Activated naive CD4-positive, alpha-beta T cell treated with anti-CD3 and anti-CD28 coated beads, Interleukin-2, amount 50 U/mL, for 72 hours (primary cell): ENCODE measurements around the gene SLF2. TPM values are rescaled to one million over a fixed set of nuclear protein-coding genes. Genes with fewer than 3 reads are reported as not detected.
"Not testable (repeated sequence)": the region's sequence is repeated elsewhere in the genome, so short reads cannot be mapped to it uniquely, and the experiment has no call there.

Experiments
- ATAC-seq, 2 donors: fragments of 150-1000 bp; cut with Tn5 transposase; 2 replicates each; pipeline ENCODE4 v1.10.0; 2021; ENCODE audit warnings: mild to moderate bottlenecking in 2 of 2, moderate library complexity in 2 of 2
- DNase-seq, 2 donors: peaks; one replicate each; pipeline ENCODE4 v3.0.0; 2021 to 2022; ENCODE audit warnings: low spot score in 2 of 2
- H3K27ac Mint-ChIP-seq, 2 donors: one replicate each; pipeline ENCODE4 v1.8.0; 2022; ENCODE audit warnings: mild to moderate bottlenecking in 2 of 2, mixed read lengths in 2 of 2
- H3K36me3 Mint-ChIP-seq, 2 donors: one replicate each; pipeline ENCODE4 v1.8.0; 2022; ENCODE audit warnings: mixed read lengths in 2 of 2
- H3K9me3 Mint-ChIP-seq, 2 donors: one replicate each; pipeline ENCODE4 v1.8.0; 2022; ENCODE audit warnings: mixed read lengths in 2 of 2
- total RNA-seq, 2 donors: library from RNA; stranded (reverse); gene quantifications; one replicate each; pipeline ENCODE4 v1.2.3, GENCODE V29; 2022

The SLF2 gene
- total RNA-seq, 2 donors from 2014 or later, result 34.8 to 67.1 TPM

DNA sequence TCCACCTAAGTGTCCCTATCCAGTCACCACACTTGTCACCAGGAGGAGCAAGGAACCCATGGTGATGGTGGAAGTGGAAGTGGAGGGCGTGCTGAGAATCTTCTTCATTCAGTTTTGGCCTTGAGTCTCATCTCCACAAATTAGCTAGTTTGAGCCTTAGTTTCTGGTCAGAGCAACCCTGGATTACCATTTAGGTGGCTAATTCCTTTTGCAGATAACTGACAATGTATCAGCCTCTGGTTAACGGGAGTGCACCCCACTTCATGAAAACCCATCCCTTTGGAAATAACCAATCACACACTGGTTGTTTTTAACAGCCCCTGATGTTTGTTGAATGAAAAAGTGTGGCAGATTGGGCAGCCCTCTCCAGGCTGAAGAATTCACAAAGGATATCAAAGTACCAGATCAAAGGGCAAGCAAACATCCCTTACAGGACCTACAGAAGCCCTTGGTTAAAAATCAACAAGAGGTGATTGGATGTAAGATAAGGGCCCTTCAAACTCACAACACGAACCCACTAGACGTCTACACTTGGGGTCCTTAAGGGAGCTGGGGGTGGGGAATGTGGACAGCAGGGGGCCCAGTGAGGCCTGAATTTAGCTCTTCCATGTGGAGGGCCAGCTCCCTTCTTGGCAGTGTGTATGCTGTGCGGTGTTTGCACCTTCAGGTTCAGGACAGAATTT, 37.1 kb upstream of the SLF2 start:
- Mint-ChIP-seq H3K9me3 (no peaks in the 10 kb centered on the region), H3K36me3 (no peaks in the 10 kb centered on the region)
- no peak for DNase-seq

GRCh38 chr10:100876585-100877460, 35.9 kb upstream of the SLF2 start:
- ATAC-seq, result no peak
- Mint-ChIP-seq H3K36me3 (no peaks in the 10 kb centered on the region), H3K27ac (no peak overlapping the region), H3K9me3 (no peaks in the 10 kb centered on the region)
- DNase-seq, result no peak

More for the DNA sequence above, 37.1 kb upstream of the SLF2 start:
- no peak for ATAC-seq
- no peak overlapping the region for H3K27ac Mint-ChIP-seq

DNA sequence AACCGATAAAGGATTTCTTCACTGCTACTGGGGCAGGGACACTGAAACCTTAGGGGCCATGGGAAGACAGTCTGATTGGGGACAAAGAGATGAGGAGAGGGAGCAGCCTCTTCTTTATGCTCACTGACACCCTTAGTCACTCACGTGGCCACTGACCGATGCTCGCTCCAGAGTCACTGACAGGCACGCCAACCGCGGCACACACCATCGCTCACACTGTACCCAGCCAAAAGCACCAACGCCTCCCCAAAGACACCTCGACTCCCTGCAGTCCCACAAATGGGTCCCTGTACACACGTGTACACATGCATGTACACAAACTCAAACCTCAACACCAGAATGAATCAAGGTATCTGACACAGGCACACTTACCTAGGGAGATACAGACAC, 35.3 kb upstream of the SLF2 start:
- no peaks in the 10 kb centered on the region for H3K9me3 Mint-ChIP-seq
- no peaks in the 10 kb centered on the region for H3K36me3 Mint-ChIP-seq
- no peak overlapping the region for H3K27ac Mint-ChIP-seq
- DNase-seq, result no peak
- ATAC-seq, result no peak

GRCh38 chr10:100878291-100878910, 34.4 kb upstream of the SLF2 start:
- Mint-ChIP-seq H3K36me3 (no peaks in the 10 kb centered on the region), H3K27ac (no peak overlapping the region), H3K9me3 (no peaks in the 10 kb centered on the region)
- ATAC-seq (peak; percentile 56 to 89), DNase-seq (peak in 1 of 2 donors; percentile 14)

DNA sequence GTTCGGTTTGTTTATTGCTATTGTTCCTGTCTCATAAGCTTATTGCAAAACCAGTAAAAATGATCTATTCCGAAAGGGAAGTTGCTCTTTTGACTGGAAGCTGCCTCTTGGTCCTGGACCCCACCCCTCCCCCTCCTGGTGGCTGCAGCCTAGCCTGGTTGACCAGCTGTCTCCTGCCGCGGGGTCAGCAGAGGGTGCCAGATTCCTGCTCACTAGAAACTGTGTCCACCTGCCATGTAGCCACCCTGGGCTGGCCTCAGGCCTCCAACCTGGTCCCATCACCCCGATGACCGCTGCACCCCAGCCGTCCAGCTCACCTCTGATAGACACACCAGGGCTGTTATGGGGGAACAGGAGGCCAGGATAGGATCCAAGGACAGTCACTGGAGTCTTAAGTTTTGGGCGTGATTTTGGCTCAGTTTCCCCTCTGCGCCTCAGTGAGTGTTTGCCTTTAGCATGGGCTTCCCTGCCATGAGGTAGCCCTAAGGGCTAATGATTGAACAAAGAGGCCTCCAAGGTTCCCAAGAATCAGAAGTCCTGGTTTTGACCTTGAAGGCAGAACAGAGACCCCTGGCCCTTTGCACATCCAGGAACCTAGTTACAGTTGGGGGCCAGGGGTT, 32.9 kb upstream of the SLF2 start:
- no peaks in the 10 kb centered on the region for H3K9me3 Mint-ChIP-seq
- DNase-seq (no peak), ATAC-seq (no peak)
- no peak overlapping the region for H3K27ac Mint-ChIP-seq
- H3K36me3 Mint-ChIP-seq, result no peaks in the 10 kb centered on the region

GRCh38 chr10:100881556-100882213, 31.1 kb upstream of the SLF2 start:
- H3K9me3 Mint-ChIP-seq, result no peaks in the 10 kb centered on the region
- no peaks in the 10 kb centered on the region for H3K36me3 Mint-ChIP-seq
- no peak for ATAC-seq
- no peak overlapping the region for H3K27ac Mint-ChIP-seq
- no peak for DNase-seq

DNA sequence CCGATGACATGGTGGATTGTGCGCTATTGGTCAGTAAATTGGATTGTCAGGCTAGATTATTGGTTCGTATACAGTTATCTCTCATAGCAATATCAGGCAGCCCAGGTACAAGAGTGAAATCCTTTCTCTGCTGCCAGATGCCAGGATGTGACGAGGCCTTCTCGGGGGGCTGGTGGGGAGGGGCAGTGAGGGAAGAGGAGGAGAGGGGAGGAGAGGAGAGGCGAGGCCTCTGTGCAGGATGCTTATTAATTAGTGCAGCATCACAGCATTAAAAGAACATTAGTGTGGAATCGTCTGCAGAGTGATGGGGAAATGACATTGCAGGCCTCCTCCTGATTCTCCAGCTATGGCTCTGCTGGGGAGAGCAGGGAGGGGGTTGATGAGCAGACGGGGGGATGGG, 30.5 kb upstream of the SLF2 start:
- H3K27ac Mint-ChIP-seq, result no peak overlapping the region
- H3K36me3 Mint-ChIP-seq, result no peaks in the 10 kb centered on the region
- ATAC-seq, result no peak
- DNase-seq, result no peak
- H3K9me3 Mint-ChIP-seq, result no peaks in the 10 kb centered on the region

DNA sequence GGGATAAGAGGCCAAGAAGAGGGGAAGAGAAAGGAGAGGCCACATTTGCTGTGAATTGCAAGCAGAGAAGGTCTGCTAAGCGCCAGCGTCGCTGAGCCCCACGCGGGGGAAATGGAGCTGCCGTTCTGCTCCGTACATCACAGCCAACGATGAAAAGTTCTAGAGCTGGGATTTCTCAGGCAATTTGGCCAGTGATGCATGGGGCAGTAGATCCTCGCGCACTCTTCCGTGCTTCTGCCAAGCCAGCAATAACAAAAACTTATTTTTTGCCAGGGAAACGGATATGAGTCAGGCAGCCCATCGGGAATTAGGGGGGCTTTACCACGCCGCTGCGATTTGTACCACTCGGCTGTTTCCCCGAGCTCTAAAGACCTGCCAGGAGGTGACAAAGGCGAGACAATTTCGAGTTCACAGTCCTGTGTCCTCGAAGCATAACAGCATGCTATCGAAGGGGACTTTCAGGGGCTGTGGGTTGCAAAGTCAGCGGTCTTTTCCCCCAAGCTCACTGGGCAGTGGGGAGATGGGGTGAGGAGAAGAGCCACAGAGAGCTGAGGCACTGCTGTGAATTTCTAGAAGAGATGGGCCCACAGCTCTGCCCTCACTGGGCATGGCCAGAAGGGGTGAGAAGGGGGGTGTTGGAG, 30.0 kb upstream of the SLF2 start:
- Mint-ChIP-seq H3K9me3 (no peaks in the 10 kb centered on the region), H3K27ac (no peak overlapping the region), H3K36me3 (no peaks in the 10 kb centered on the region)
- ATAC-seq (no peak), DNase-seq (no peak)

DNA sequence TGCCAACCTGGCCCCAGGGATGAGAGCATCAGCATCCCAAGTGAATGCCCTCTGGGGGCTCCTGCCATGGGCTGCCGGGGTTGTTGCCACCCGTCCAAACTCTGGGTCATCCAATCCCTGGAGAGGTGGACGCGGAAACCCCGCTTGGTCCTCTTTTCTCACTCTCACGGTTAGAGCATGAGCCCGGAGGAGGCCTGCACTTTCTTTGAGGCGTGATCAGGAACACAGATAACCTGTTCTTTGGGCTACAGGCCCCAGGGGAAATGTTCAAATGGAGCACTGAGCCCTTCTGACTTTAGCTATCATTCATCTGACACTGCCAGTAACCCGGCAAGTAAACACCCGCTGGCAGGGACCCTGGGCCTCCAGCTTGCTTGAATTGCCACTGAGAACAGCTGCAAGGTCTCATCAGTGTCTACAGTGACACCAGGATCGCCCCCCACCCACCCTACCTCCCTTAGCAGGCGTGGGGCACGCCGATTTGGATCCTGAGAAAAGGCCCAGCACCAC, 29.4 kb upstream of the SLF2 start:
- ATAC-seq, result no peak
- DNase-seq, result no peak
- Mint-ChIP-seq H3K36me3 (no peaks in the 10 kb centered on the region), H3K27ac (no peak overlapping the region), H3K9me3 (no peaks in the 10 kb centered on the region)

DNA sequence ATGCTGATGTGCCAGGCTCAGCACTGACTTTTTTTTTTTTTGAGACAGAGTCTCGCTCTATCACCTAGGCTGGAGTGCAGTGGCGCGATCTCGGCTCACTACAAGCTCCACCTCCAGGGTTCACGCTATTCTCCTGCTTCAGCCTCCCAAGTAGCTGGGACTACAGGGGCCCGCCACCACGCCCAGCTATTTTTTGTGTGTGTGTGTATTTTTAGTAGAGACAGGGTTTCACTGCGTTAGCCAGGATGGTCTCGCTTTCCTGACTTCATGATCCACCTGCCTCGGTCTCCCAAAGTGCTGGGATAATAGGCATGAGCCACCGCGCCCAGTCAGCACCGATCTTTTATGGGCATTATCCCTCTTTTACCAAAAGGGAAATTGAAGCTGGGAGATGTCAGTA, 27.2 kb upstream of the SLF2 start:
- ATAC-seq, H3K9me3 Mint-ChIP-seq, H3K36me3 Mint-ChIP-seq, H3K27ac Mint-ChIP-seq: not testable (repeated sequence)
- peak in 1 of 2 donors; percentile 31 for DNase-seq

DNA sequence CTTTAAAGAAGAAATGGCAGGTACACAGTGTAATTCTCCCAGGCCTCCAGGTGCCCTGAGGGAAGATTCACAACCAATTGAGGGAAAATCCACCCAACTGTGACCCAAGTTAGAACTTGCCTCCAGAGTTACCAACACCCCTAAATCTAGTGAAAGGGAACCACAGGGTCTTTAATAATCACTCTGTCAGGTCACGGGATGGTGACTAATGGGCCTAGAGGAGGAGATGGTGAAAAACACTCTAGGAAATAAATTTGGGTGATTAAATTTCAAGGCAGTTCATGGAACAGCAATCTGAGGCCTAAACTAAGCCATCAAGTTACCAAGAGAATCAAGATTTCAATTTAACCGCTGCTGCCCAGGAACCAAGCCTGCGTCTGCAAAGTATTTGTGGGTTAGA, 26.7 kb upstream of the SLF2 start:
- Mint-ChIP-seq H3K27ac (no peak overlapping the region), H3K9me3 (no peaks in the 10 kb centered on the region), H3K36me3 (no peaks in the 10 kb centered on the region)
- ATAC-seq, result no peak
- no peak for DNase-seq

DNA sequence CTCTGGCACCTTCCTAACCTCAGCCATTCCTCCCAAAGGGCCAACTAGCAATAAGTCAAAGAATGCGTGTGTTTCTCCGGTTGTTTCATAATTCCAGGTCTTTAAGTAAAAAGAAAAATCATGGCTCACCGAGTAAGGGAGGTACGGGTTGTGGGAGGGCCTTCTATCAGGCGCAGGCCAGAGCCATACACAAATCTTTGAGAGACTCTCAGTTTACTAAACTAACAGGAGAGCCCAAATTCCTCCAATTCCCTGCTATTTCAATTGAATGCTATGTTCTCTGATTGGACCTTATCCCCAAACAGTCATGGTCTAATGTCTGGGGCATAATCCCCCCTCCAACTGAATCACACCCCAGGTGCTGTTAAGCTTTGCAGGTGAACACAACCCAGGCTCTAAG, 26.2 kb upstream of the SLF2 start:
- DNase-seq (peak in 1 of 2 donors; percentile 18), ATAC-seq (no peak)
- Mint-ChIP-seq H3K9me3 (no peaks in the 10 kb centered on the region), H3K36me3 (no peaks in the 10 kb centered on the region), H3K27ac (no peak overlapping the region)

- no peaks in the 10 kb centered on the region for H3K9me3 Mint-ChIP-seq
- no peaks in the 10 kb centered on the region for H3K36me3 Mint-ChIP-seq
- ATAC-seq (no peak), DNase-seq (peak in 1 of 2 donors; percentile 11)
- no peak overlapping the region for H3K27ac Mint-ChIP-seq
These were observed 25.8 kb upstream of the SLF2 start for GRCh38 chr10:100886963-100887362.

GRCh38 chr10:100887761-100888296, 24.9 kb upstream of the SLF2 start:
- ATAC-seq, result no peak

DNA sequence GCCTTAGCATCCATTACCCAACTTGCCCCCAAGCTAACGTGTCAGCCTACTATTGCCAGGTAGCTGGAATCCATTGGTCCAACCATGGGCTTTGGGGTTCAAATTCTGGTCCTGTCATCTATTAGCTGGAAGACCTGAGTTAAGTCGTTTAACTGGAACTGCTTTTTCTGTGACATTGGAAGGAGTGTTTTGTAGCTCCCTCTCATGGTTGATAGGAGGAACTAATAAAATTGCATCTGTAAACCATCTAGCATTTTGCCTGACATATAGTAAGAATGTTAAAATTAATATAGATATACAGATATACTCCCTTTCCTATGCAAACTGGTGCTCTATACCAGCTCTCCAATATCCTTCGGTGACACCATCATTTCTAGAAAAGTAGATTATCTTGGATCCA, 23.8 kb upstream of the SLF2 start:
- no peaks in the 10 kb centered on the region for H3K9me3 Mint-ChIP-seq
- H3K27ac Mint-ChIP-seq, result no peak overlapping the region
- no peaks in the 10 kb centered on the region for H3K36me3 Mint-ChIP-seq
- DNase-seq, result no peak
- ATAC-seq, result no peak

More at GRCh38 chr10:100887761-100888296, 24.9 kb upstream of the SLF2 start:
- no peaks in the 10 kb centered on the region for H3K36me3 Mint-ChIP-seq
- no peaks in the 10 kb centered on the region for H3K9me3 Mint-ChIP-seq
- peak in 1 of 2 donors; percentile 43 for DNase-seq
- H3K27ac Mint-ChIP-seq, result no peak overlapping the region

DNA sequence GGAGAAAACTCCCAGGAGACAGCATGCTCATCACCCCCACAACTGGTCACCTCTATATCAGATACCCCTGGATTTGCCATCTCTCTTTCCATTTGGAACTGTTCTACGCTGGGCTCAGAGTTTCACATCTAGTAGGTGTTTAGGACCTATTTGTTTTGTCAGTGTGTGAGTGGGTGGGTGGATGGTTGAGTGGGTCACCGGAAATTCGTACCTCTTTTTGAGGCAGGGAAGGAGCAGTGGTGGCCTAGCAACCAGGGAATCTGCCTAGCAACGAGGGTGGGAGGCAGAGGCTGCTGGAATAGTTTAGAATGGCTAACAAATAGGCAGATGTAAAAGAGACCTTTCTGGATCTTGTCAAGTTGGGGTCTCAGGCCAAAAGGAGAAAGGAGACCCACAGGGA, 23.2 kb upstream of the SLF2 start:
- peak in 1 of 2 donors; percentile 13 for DNase-seq
- no peak for ATAC-seq
- no peak overlapping the region for H3K27ac Mint-ChIP-seq
- no peaks in the 10 kb centered on the region for H3K9me3 Mint-ChIP-seq
- H3K36me3 Mint-ChIP-seq, result no peaks in the 10 kb centered on the region
